NCI-H748 (cell line): Measurements from ENCODE around the gene DENND4C.
A peak's percentile ranks its signal among the peaks of the same experiment; 100 is the strongest.
"Not testable (repeated sequence)": the region's sequence is repeated elsewhere in the genome, so short reads cannot be mapped to it uniquely, and the experiment has no call there.

Experiments
- DNase-seq: peaks from one replicate; lab custom pipeline; 2025; ENCODE audit not compliant: unreplicated experiment; lab: John Stamatoyannopoulos, UW

The DENND4C gene

GRCh38 chr9:19369107-19369506 lies 138.6 kb downstream of the DENND4C start:
- no peak for DNase-seq

GRCh38 chr9:19371942-19372341 lies 141.4 kb downstream of the DENND4C start:
- no peak for DNase-seq

- DNase-seq = no peak
Observed at GRCh38 chr9:19372567-19372966, 142.1 kb downstream of the DENND4C start.

GRCh38 chr9:19373527-19373926 lies 143.0 kb downstream of the DENND4C start:
- DNase-seq = no peak

GRCh38 chr9:19375538-19375937 lies 145.0 kb downstream of the DENND4C start:
- no peak for DNase-seq

GRCh38 chr9:19376931-19377330 lies 146.4 kb downstream of the DENND4C start:
- DNase-seq = no peak

GRCh38 chr9:19378164-19378563 lies 147.7 kb downstream of the DENND4C start:
- DNase-seq = no peak

GRCh38 chr9:19378647-19379046 lies 148.2 kb downstream of the DENND4C start:
- DNase-seq = no peak

GRCh38 chr9:19379283-19379682 lies 148.8 kb downstream of the DENND4C start:
- peak; percentile 39 for DNase-seq

- peak; percentile 74 for DNase-seq
Observed at GRCh38 chr9:19379697-19380046, 149.2 kb downstream of the DENND4C start.

- DNase-seq = no peak
Observed at GRCh38 chr9:19380826-19381075, 150.3 kb downstream of the DENND4C start.

GRCh38 chr9:19381656-19382055 lies 151.2 kb downstream of the DENND4C start:
- no peak for DNase-seq

- not testable (repeated sequence) for DNase-seq
Observed at GRCh38 chr9:19385212-19385611, 154.7 kb downstream of the DENND4C start.

- DNase-seq = no peak
Observed at GRCh38 chr9:19385786-19386501, 155.5 kb downstream of the DENND4C start.

- DNase-seq = no peak
Observed at GRCh38 chr9:19386502-19387044, 156.1 kb downstream of the DENND4C start.

GRCh38 chr9:19387317-19387716 lies 156.8 kb downstream of the DENND4C start:
- no peak for DNase-seq

- not testable (repeated sequence) for DNase-seq
Observed at GRCh38 chr9:19389539-19389938, 159.0 kb downstream of the DENND4C start.

GRCh38 chr9:19397845-19398244 lies 167.4 kb downstream of the DENND4C start:
- DNase-seq = peak; percentile 53

- not testable (repeated sequence) for DNase-seq
Observed at GRCh38 chr9:19403231-19403630, 172.7 kb downstream of the DENND4C start.

- DNase-seq = no peak
Observed at GRCh38 chr9:19404283-19405075, 174.0 kb downstream of the DENND4C start.

- DNase-seq = no peak
Observed at GRCh38 chr9:19405771-19406170, 175.3 kb downstream of the DENND4C start.

GRCh38 chr9:19408316-19408692 lies 177.8 kb downstream of the DENND4C start:
- DNase-seq = peak; percentile 75
